HepG2 (cell line): ENCODE results near the gene MYO7B. TPM values are rescaled to one million over a fixed set of nuclear protein-coding genes. Genes with fewer than 3 reads are reported as not detected.

Experiments used
- ARNTL ChIP-seq: sonication (generic); formaldehyde crosslinking; IDR thresholded peaks from 2 replicates; pipeline ENCODE4 v1.4.0; 2020; ENCODE audit warnings: mild to moderate bottlenecking, missing genetic modification reagents
- ATF7 ChIP-seq, 2 experiments: fragments of 450-650 bp in 1 of 2; sonication (generic) in 1 of 2; formaldehyde crosslinking in 1 of 2; IDR thresholded peaks; 2 replicates each; pipeline versions ENCODE4 v1.4.0 to v1.6.1; 2016 to 2020; ENCODE audit warnings: antibody characterized with exemption in 1 of 2, mild to moderate bottlenecking in 1 of 2, missing genetic modification reagents in 1 of 2
- BCL6 ChIP-seq: IDR thresholded peaks from 2 replicates; pipeline ENCODE4 v1.6.1; 2016; ENCODE audit warnings: missing genetic modification reagents, missing compliant biosample characterization
- CBX1 ChIP-seq: IDR thresholded peaks from one replicate; pipeline ENCODE4 v1.6.1; 2016; ENCODE audit warnings: antibody characterized with exemption, low read depth
- CSRNP1 ChIP-seq: sonication (generic); formaldehyde crosslinking; IDR thresholded peaks from 2 replicates; pipeline ENCODE4 v1.8.1; 2023; ENCODE audit warnings: mild to moderate bottlenecking, missing genetic modification reagents
- ELK4 ChIP-seq: sonication (generic); formaldehyde crosslinking; IDR thresholded peaks from 2 replicates; pipeline ENCODE4 v1.9.0; 2021; ENCODE audit warnings: missing genetic modification reagents, borderline replicate concordance
- GABPB1 ChIP-seq: IDR thresholded peaks from 2 replicates; pipeline ENCODE4 v1.6.1; 2016; ENCODE audit warnings: mild to moderate bottlenecking, missing genetic modification reagents, moderate library complexity, missing compliant biosample characterization
- HNF4G ChIP-seq, 2 experiments: sonication (generic) in 1 of 2; formaldehyde crosslinking in 1 of 2; IDR thresholded peaks; 2 replicates each; pipeline versions ENCODE4 v1.4.0 to v1.6.1; 2011 to 2020; ENCODE audit warnings: borderline replicate concordance in 2 of 2, low read depth in 2 of 2, mild to moderate bottlenecking in 2 of 2, low read length in 1 of 2, missing genetic modification reagents in 1 of 2, moderate library complexity in 1 of 2
- KDM6A ChIP-seq: IDR thresholded peaks from 2 replicates; pipeline ENCODE4 v1.6.1; 2016; ENCODE audit warnings: low read depth
- KMT2B ChIP-seq: IDR thresholded peaks from 2 replicates; pipeline ENCODE4 v1.6.1; 2016; ENCODE audit warnings: missing genetic modification reagents, missing compliant biosample characterization
- PHF5A ChIP-seq: IDR thresholded peaks from one replicate; pipeline ENCODE4 v1.6.1; 2018; ENCODE audit warnings: low read depth, missing genetic modification reagents; ENCODE audit not compliant: unreplicated experiment
- REST ChIP-seq, 2 experiments: IDR thresholded peaks; 2 replicates each; pipeline ENCODE4 v1.6.1; 2011 to 2012; ENCODE audit warnings: low read length in 2 of 2, borderline replicate concordance in 1 of 2, low read depth in 1 of 2, mild to moderate bottlenecking in 1 of 2, moderate library complexity in 1 of 2
- SRY ChIP-seq: sonication (generic); formaldehyde crosslinking; IDR thresholded peaks from 2 replicates; pipeline ENCODE4 v1.8.0; 2022; ENCODE audit warnings: mild to moderate bottlenecking, missing genetic modification reagents
- YY1 ChIP-seq: IDR thresholded peaks from 2 replicates; pipeline ENCODE4 v1.6.1; 2011; ENCODE audit warnings: low read length, low read depth, moderate library complexity, mild to moderate bottlenecking; ENCODE audit not compliant: insufficient read depth, insufficient replicate concordance
- ZNF296 ChIP-seq: sonication (generic); formaldehyde crosslinking; conservative IDR thresholded peaks from 2 replicates; pipeline ENCODE4 v1.5.0; 2020; ENCODE audit warnings: mild to moderate bottlenecking, missing genetic modification reagents
- ZNF543 ChIP-seq: sonication (generic); formaldehyde crosslinking; IDR thresholded peaks from 2 replicates; pipeline ENCODE4 v1.4.0; 2020; ENCODE audit warnings: mild to moderate bottlenecking, missing genetic modification reagents
- ZSCAN29 ChIP-seq: sonication (generic); formaldehyde crosslinking; conservative IDR thresholded peaks from 2 replicates; pipeline ENCODE4 v1.4.0; 2020; ENCODE audit warnings: mild to moderate bottlenecking, missing genetic modification reagents
- polyA plus RNA-seq, 8 experiments: library from polyadenylated mRNA; depleted of rRNA in 3 of 8; stranded (reverse) in 7 of 8; unstranded in 1 of 8; fragments of >200 nt; fragmentation: Illumina TruSeq in 4 of 8; extraction: Trizol in 4 of 8; gene quantifications; 2 replicates each; pipeline versions ENCODE4 v1.2.1 to v1.2.3, GENCODE V29; 2011 to 2016; ENCODE audit warnings: low read depth in 4 of 8, missing spikeins in 1 of 8, mixed read lengths in 1 of 8; ENCODE audit not compliant: insufficient read depth in 1 of 8
- total RNA-seq, 5 experiments: library from RNA; depleted of rRNA; stranded (reverse); fragments of >200 nt; fragmentation: Illumina TruSeq; extraction: Trizol; gene quantifications; 2 replicates each; pipeline ENCODE4 v1.2.3, GENCODE V29; 2016; ENCODE audit warnings: low read depth in 1 of 5

Gene MYO7B
- total and polyA plus RNA-seq, 2 of the 13 experiments (the other 11 are each of a cell fraction or from before 2014, with no cell fraction given): not detected

- TF ChIP-seq REST (IDR thresholded peaks at IDR 0.05; ENCODE audit: borderline replicate concordance in 1 of 2, low read depth in 1 of 2, low read length in 2 of 2): no peak
- TF ChIP-seq HNF4G (IDR thresholded peaks at IDR 0.05; ENCODE audit: borderline replicate concordance, low read depth, low read length): no peak
- no peak for TF ChIP-seq HNF4G (CRISPR knock-in tag; IDR thresholded peaks at IDR 0.05; ENCODE audit: borderline replicate concordance, low read depth)
- no peak for TF ChIP-seq KDM6A (CRISPR knock-in tag)
- no peak for TF ChIP-seq KMT2B (CRISPR knock-in tag)
- no peak for TF ChIP-seq ZNF543 (CRISPR knock-in tag)
- TF ChIP-seq ELK4 (CRISPR knock-in tag): no peak
- no peak for TF ChIP-seq PHF5A (CRISPR knock-in tag)
- TF ChIP-seq CBX1: no peak
- TF ChIP-seq CSRNP1 (CRISPR knock-in tag): 0 out of 2 replicates have a peak, but pooled peaks have one; percentile 8
- TF ChIP-seq ATF7 (IDR thresholded peaks at IDR 0.05): no peak
- no peak for TF ChIP-seq ATF7 (CRISPR knock-in tag; IDR thresholded peaks at IDR 0.05)
- no peak for TF ChIP-seq ARNTL (CRISPR knock-in tag)
- TF ChIP-seq YY1: no peak
- no peak for TF ChIP-seq BCL6 (CRISPR knock-in tag)
- no peak for TF ChIP-seq SRY (CRISPR knock-in tag)
- TF ChIP-seq GABPB1 (CRISPR knock-in tag): peak; percentile 32; the same call in 1 of the 2 replicates
- TF ChIP-seq ZNF296: 0 out of 2 replicates have a peak, but pooled peaks have one; percentile 46
- no peak for TF ChIP-seq ZSCAN29 (CRISPR knock-in tag)
Measured at GRCh38 chr2:127640082-127641072, 104.9 kb downstream of the MYO7B start (continued).
